Activated gamma-delta T cell (primary cell): ENCODE data around the gene C12orf54.
"Not testable (repeated sequence)": the region's sequence is repeated elsewhere in the genome, so short reads cannot be mapped to it uniquely, and the experiment has no call there.

Source experiments
- DNase-seq: peaks from one replicate; lab custom pipeline; 2025; lab: John Stamatoyannopoulos, UW
- total RNA-seq, 2 donors: gene quantifications; one replicate each; lab custom pipeline; 2026; lab: John Stamatoyannopoulos, UW

Gene C12orf54
- 0 to 0.09 reads per million in 2 donors for total RNA-seq

- DNase-seq, result no peak
Observed at GRCh38 chr12:48482198-48482597, at the start of gene C12orf54. TSS of gene C12orf54 (plus strand) at chr12:48482498. CDS start at chr12:48483297, 799 bp downstream.

- not testable (repeated sequence) for DNase-seq
Observed at GRCh38 chr12:48434016-48434415, 48.3 kb upstream of the C12orf54 start.

GRCh38 chr12:48441069-48441468, 41.2 kb upstream of the C12orf54 start:
- DNase-seq, result no peak

- no peak for DNase-seq
Observed at GRCh38 chr12:48442179-48442847, 40.0 kb upstream of the C12orf54 start.

- DNase-seq, result no peak
Observed at GRCh38 chr12:48445538-48445937, 36.8 kb upstream of the C12orf54 start.

GRCh38 chr12:48446161-48446776, 36.0 kb upstream of the C12orf54 start:
- DNase-seq, result no peak

GRCh38 chr12:48447755-48448154, 34.5 kb upstream of the C12orf54 start:
- DNase-seq, result no peak

GRCh38 chr12:48451372-48451771, 30.9 kb upstream of the C12orf54 start:
- DNase-seq, result no peak

- DNase-seq, result not testable (repeated sequence)
Observed at GRCh38 chr12:48452961-48453360, 29.3 kb upstream of the C12orf54 start.

GRCh38 chr12:48454667-48455066, 27.6 kb upstream of the C12orf54 start:
- no peak for DNase-seq

GRCh38 chr12:48455116-48455515, 27.2 kb upstream of the C12orf54 start:
- no peak for DNase-seq

GRCh38 chr12:48459259-48459658, 23.0 kb upstream of the C12orf54 start:
- DNase-seq, result no peak

- DNase-seq, result not testable (repeated sequence)
Observed at GRCh38 chr12:48469027-48469426, 13.3 kb upstream of the C12orf54 start.

GRCh38 chr12:48472259-48472658, 10.0 kb upstream of the C12orf54 start, which contains the start of gene ANP32D:
TSS of gene ANP32D (plus strand) at chr12:48472559. CDS start at chr12:48472665, 106 bp downstream.
- no peak for DNase-seq

GRCh38 chr12:48473061-48473460, 9.2 kb upstream of the C12orf54 start:
- no peak for DNase-seq

GRCh38 chr12:48474497-48474896, 7.8 kb upstream of the C12orf54 start:
- DNase-seq, result not testable (repeated sequence)

- DNase-seq, result no peak
Observed at GRCh38 chr12:48482930-48483329, 632 bp downstream of the C12orf54 start.

GRCh38 chr12:48486261-48486660, 4.0 kb downstream of the C12orf54 start:
- DNase-seq, result no peak

- no peak for DNase-seq
Observed at GRCh38 chr12:48486679-48487078, 4.4 kb downstream of the C12orf54 start.

GRCh38 chr12:48489012-48489411, 6.7 kb downstream of the C12orf54 start:
- no peak for DNase-seq

GRCh38 chr12:48489456-48489855, 7.2 kb downstream of the C12orf54 start:
- DNase-seq, result not testable (repeated sequence)

- not testable (repeated sequence) for DNase-seq
Observed at GRCh38 chr12:48500281-48500680, 18.0 kb downstream of the C12orf54 start.

- DNase-seq, result not testable (repeated sequence)
Observed at GRCh38 chr12:48506836-48507235, 24.5 kb downstream of the C12orf54 start.
